ENCODE data around the gene NEK10.
"Not testable (repeated sequence)": the region's sequence is repeated elsewhere in the genome, so short reads cannot be mapped to it uniquely, and the experiment has no call there.

Gene NEK10

GRCh38 chr3:27368831-27369607, at the start of gene NEK10:
Gene NEK10, minus strand, starts transcription at chr3:27369383. Its CDS starts 16,501 bp downstream, at chr3:27352882.
- DNase-seq = peak; percentile 93

DNA sequence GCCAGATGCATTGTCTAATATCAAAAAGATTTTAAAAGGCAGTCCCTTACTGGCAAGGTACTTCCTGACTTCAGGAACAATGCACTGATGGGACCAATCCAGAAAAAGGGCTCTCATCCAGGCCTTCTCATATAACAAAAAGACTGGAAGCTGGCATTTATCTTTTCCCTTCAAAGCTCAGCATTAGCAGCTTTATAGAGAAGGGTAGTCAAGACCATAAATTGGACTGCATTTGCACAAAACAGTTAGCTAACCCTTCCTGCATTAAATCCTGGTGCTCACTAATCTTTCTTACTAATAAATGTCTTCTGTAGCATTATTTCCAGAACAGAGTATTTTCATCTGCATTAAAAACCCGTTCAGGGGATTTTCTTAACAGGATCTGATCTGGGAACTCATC, 46.0 kb upstream of the NEK10 start:
- no peak for DNase-seq

DNA sequence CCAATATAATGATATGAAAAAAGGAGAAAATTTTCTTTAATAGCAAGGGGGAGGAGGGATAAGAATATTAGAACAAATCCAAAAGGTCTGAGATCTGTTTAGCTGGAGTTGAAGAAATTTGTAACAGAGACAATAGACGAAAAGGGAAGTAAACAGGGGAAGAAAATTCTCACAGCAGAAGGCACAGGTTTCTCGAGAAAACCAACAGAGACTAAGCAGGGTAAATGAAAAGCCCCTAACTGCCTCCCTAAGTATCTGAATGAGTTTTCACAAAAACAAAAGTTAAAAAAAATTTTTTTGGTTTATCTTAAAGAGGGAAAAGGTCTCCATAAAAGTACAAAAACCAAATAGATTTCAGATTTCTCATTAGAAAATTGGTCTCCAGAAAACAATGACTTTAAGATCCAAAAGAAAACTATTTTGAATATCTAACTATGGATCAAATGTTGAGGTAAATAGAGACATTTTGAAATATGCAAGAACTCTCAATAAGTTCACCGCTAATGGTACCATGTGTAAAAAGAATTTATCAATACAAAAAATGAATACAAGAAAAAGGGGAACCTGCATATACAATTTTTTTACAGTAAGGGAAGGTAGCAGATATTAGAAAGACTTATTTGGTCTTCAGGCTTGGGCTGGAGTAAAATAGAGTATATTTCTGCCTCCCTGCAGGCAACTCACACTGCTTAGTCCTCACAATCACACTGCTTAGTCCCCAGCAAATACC, 23.9 kb upstream of the NEK10 start:
- no peak for DNase-seq

DNA sequence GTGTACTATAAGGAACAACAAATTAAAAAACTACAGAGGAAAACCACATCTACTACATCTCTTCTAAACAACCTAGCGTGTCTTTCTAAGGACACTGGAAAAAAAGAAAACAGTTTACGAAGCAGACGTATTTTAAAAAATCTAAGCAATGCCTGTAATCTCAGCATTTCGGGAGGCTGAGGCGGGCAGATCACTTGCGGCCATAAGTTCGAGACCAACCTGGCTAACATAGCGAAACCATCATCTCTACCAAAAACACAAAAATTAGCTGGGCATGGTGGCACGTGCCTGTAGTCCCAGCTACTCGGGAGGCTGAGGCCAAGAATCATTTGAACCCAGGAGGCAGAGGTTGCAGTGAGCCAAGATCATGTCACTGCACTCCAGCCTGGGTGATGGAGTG, 23.2 kb upstream of the NEK10 start:
- not testable (repeated sequence) for DNase-seq

DNA sequence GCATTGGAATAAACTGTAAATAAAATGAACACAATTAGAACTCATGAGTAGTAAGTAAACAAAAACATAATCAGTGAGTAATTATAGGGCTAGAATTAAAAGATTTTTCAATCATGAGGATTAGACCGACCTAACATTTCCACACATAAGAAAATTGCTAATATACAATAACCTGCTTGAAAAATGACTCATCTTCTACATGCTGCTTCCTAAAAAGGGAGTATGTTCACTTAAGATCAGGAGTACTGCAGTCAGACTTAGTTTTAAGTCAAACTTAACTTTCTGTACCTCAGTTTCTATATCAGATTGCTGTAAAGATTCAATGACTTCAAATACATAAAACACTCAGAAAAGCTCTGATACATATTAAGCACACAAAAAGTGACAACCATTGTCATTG, 22.6 kb upstream of the NEK10 start:
- no peak for DNase-seq

DNA sequence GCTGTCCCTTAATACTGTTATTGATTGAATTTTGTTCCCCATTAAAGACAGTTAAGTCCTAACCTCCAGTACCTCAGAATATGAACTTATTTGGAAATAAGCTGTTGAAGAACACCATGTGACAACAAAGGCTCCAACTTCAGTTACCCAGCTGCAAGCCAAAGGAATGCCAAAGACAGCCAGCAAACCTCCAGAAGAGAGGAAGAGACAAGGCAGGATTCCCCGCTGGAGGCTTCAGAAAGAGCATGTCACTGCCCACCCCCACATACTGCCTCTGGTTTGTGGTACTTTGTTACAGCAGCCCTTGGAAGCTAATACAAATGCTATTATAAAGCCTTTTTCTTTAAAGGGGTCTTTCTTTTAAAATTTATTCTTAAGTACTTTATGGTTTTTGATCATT, 18.4 kb upstream of the NEK10 start:
- DNase-seq = no peak

GRCh38 chr3:27385504-27385903, 16.3 kb upstream of the NEK10 start:
- DNase-seq = no peak

DNA sequence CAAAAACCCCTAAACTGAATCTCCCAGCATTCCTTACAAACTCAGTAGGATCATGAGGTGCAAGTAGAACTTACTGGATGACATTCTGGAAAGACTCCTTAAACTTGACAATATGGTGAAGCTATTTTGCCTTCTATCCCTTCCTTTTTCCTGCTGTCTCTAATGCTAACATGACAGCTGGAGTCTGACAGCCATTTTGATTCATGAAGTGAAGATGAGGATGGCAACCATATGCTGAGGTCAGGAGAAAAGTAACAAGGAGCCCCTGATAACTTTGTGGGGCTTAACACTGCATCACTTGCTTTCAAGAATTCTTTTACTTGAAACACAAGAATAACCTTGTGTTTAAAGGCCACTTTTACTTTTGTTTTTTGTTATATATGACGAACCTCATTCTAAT, 15.0 kb upstream of the NEK10 start:
- no peak for DNase-seq

- DNase-seq = no peak
Measured at GRCh38 chr3:27380433-27381357, 11.5 kb upstream of the NEK10 start.

GRCh38 chr3:27378331-27378730, 9.1 kb upstream of the NEK10 start:
- no peak for DNase-seq

- no peak for DNase-seq
Measured at GRCh38 chr3:27376109-27376772, 7.1 kb upstream of the NEK10 start.

GRCh38 chr3:27366062-27366591, 3.1 kb downstream of the NEK10 start:
- DNase-seq = no peak

DNA sequence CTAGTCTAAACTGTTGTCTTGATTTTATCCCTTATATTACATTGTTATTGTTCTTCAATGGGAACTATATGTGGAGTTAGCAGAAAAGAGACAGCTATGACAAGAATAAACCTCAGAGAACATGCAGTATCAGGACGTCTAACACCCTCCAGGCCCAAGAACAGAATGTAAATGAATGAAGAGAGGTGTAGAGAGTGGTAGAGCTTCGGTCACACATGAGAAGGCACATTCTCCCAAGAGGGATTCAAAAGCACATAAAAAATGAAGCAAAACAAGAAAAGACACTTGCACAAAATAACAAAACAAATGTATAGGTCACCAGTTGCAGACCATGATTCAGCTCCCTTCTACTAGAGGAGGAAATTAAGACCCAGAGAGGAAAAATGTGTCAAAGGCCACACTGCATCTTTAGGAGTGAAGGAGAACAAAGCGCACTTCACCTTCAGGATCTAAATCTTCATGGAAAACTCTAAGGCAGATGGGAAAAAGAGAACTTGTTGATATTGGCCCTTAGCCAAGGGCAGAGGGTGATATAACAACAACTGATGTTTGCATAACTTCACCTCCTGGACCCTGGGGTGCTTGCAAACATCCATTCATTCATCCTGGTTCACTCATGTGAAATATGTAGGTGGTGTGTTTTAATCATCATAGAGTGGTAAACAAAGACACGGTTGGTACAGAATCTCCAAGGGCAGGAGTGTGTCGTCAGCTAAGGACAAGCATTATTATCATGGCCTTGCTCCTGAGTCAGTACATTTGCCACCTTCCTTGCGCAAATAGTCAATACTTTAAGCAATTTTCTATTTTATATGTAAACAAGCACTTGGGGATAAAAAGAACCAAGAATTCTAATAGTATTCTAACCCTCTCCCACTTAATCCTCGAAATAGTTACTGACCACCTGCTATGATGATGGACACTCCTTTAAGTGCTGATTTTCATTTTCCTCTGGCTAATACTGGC, 8.8 kb downstream of the NEK10 start:
- DNase-seq = no peak

DNA sequence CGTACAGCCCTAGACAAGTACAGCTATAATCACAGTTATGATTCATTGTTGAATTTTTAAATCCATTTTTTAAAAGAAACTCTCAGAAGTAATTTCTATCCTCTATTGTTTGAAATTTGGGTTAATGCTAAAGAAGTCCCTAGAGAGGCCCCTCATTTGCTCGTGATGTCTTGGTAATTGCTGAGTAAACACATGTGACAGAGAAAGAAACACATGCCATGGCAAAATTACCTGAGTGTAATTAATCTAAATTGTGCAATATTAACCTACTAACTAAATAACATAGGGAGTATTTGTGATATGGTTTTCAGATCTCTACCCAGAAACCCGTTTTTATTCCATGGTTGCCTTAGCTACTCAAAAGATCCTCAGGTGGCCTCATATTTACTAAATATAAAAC, 10.8 kb downstream of the NEK10 start:
- DNase-seq = no peak

GRCh38 chr3:27357665-27358258, 11.4 kb downstream of the NEK10 start:
- DNase-seq = peak; percentile 52

DNA sequence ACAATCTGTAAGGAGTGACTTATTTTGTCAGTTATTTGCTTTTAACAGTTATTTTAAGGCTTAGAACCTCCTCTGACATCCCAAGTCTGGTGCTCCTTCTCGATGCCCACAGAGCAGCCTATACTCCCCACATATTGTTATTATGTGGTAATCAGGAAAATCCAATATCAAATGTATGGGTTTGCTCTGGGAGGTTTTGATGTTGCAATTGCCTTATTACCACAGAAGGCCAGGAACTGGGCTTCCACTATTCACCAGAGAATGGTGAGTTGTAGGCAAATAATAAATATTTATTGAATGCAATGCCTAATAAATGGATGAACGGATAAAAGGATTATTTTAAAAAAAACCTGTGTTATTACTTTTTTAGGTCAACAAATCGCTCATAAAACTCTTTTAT, 12.2 kb downstream of the NEK10 start:
- DNase-seq = no peak

GRCh38 chr3:27354588-27355203, 14.5 kb downstream of the NEK10 start:
- no peak for DNase-seq

DNA sequence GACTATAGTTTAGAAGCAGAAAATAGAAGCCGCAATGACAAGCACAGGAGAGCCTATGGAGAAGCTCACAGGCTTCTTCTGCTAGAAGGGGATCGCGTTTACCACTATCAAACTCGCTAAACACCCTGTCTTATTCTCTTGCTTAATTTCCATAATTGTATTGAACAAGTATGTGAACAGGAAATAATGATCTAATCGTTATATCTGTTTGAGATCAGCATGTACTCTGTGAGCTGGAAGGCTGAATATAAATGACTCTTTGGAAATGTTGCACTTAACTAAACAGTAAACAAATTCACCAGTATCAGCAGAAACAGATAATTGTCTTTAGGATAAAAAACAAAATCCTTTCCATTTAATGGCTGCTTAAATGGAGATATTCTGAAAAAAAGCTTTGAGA, 15.0 kb downstream of the NEK10 start:
- DNase-seq = no peak

DNA sequence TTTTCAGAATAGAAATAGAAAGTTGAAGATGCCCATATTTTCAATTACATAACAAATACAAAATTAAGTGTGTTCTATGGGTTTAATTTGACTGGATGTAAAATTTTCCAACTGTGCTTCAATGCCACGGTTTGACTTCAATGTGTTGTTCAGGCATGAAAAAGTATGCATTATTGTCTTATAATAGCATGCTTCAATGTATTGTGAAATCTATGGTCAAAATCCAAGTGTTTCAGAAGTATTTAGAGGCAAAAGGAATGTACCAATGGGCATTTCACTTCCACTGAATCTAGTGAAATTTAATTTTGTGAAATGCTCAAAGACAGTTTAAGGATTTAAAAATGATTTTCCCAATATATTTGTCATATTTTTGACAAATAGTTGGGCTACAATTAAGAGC, 16.0 kb downstream of the NEK10 start:
- no peak for DNase-seq

- no peak for DNase-seq
Measured at GRCh38 chr3:27352047-27352446, 17.1 kb downstream of the NEK10 start.
